GM15510 (cell line): Measurements from ENCODE around the gene KLF9.

ENCODE experiments used
- POLR2A ChIP-seq: IDR thresholded peaks from 3 replicates; pipeline ENCODE4 v1.6.1; 2011; ENCODE audit warnings: borderline replicate concordance; ENCODE audit not compliant: insufficient read length; ENCODE audit errors: extremely low read depth

KLF9 gene

DNA sequence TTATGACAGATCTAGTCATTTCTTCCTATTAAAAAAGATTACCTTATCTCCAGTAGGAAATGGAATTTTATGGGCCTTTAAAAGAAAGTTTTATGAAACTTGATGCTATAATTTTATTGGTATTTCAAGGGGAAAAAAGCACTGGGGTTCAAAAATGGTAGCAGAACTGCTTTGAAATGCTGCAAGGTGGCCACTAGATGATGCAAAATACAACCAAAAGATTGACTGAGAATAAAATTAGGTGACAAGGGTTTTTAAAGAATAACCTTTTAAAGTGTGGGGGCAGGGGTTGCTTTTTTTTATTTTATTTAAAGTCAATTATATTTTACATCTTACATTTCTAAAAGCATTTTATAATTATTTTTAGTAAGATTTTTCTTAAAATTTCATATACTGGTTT, 61.7 kb downstream of the KLF9 start:
- no peak for TF ChIP-seq POLR2A

DNA sequence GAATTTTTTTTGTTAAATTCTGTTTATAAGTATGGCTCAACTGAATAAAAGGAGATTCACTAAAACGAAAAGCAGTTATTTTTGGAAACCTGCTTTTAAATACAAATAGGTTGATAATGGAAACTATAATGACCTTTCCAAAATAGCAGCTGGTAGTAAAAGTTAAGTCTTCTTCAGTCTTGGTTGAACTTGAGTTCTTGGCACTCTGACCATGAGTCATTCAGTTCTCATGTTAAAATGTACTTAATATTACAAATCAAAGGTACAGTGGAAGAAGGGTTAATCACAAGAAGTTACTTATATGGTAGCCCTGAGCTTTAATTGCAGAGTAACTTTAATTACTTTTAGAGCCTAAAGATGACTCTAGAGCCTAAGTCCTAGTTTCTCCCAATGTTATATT, 62.1 kb downstream of the KLF9 start:
- TF ChIP-seq POLR2A = no peak

DNA sequence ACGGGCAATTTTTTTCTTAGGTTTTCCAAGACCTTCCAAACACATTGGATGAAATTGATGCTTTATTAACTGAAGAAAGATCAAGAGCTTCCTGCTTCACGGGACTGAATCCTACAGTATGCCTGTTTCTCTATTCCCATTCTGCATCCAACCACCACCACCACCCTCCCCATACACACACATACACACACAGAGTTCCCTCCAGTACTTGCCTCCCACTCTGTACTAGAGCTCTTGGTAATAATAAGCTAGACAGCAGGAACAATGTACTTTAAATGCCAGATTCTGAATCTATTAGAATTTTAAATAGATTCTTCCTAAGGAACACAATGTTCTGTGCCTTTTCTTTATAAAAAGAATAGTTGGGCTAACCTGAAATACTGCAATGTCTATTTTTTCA, 67.4 kb downstream of the KLF9 start:
- no peak for TF ChIP-seq POLR2A

DNA sequence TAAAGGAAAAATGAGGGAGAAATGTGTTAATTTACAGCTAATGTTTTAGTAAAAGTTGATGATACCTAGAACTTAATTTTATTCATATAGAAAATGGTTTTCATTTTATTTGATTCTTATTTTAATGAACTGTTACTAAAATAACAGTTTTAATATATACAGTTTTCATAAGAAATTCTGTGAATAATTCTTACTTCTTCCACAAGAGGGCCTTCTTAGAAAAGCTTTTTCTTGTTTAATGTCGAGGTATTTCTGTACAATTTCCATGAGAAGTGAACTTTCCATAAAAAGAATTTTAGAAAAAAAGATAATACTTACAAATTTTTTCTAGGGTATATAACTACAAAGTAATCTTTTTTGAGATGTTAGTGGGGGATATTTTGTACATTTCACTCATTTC, 73.9 kb downstream of the KLF9 start:
- no peak for TF ChIP-seq POLR2A
